NCI-H446 (cell line): ENCODE measurements around the gene DNM3.
A peak's percentile ranks its signal among the peaks of the same experiment; 100 is the strongest.

Experiments used
- DNase-seq, 2 experiments: peaks; one replicate each; lab custom pipeline; 2025; lab: John Stamatoyannopoulos, UW

DNM3 gene

GRCh38 chr1:171817511-171818265 is 23.6 kb upstream of the DNM3 start:
- peak; percentile 0 to 23 for DNase-seq

DNA sequence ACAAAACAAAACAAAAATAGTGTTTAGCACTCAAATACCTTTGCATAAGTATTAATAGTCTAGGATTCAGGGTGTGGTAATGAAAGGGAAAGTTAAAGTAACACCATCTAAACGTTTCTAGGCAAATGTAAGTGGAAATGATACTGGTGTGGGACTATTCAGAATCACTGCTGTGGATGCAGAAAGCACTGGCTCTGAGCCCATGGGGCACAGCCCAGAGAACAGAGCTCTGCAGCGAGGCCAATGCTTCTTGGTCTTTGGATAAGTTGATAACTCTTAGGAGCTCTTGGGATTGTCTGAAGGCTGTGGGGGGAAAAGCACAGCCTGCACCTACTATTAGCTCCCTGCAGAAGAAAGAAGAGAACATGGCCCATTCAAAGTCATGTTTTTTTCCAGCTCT is 21.4 kb upstream of the DNM3 start:
- DNase-seq: no peak

GRCh38 chr1:171826973-171827372 is 14.3 kb upstream of the DNM3 start:
- DNase-seq: no peak

- no peak for DNase-seq
Observed at GRCh38 chr1:171828794-171829193, 12.5 kb upstream of the DNM3 start.

GRCh38 chr1:171833091-171833825 is 8.0 kb upstream of the DNM3 start:
- no peak for DNase-seq

- DNase-seq: no peak
Observed at GRCh38 chr1:171834821-171835220, 6.5 kb upstream of the DNM3 start.

- DNase-seq: no peak
Observed at GRCh38 chr1:171835891-171836290, 5.4 kb upstream of the DNM3 start.

GRCh38 chr1:171841931-171842761 is 848 bp downstream of the DNM3 start:
- no peak for DNase-seq

DNA sequence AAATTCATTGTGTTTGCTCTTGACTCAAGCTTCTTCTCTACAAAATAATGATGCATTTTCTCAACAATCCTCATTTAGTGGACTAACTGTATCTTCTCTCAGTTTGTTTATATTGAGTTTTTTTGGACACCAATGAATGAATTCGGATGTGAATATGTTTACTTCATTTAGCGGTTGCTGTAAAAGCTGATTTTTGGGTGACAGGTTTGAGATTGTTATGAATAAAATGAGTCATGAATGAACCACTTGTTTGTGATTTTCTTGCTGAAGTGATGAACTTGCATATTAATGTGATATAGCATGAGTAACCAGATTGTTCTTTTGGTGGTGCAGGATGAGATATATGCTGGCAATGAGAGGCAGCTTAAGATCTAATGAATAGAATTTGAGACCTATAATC is 3.1 kb downstream of the DNM3 start:
- no peak for DNase-seq

DNA sequence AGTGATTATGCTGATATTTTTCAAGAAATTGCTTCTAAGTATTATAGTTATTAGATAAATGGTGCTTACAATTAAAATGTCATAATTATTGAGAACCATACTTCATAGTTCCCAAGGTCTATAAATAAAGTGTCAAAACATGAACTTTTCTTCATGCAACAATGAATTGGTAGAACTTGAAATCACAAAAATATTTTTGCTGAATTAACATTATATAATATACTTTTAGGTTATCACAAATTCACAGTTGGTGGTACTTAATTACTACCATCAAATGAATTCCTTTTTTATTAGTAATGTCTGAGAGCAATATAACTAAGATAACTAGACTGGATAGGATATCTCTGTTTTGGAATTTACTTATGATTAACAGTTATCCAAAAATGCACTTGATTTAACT is 4.7 kb downstream of the DNM3 start:
- no peak for DNase-seq

GRCh38 chr1:171849245-171849898 is 8.1 kb downstream of the DNM3 start:
- no peak for DNase-seq

GRCh38 chr1:171850651-171851350 is 9.5 kb downstream of the DNM3 start:
- DNase-seq: no peak

DNA sequence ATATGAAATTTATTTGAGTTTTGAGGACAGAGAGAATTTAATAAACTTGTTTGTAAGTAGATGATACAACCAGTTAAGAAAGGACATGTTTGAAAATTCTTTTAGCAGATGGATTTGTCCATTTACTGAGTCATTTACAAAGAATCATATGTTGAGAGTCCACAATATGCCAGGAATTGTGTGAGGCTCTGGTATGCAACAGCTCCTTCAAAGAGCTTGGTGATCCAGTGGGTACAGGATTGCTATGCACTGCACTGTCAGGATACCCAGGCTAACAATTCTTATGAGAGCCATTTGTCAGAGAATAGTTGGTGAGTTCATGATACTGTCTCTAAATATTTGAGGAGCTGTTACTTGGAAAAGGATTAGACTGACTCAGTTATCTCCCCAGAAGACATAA is 11.0 kb downstream of the DNM3 start:
- DNase-seq: no peak

DNA sequence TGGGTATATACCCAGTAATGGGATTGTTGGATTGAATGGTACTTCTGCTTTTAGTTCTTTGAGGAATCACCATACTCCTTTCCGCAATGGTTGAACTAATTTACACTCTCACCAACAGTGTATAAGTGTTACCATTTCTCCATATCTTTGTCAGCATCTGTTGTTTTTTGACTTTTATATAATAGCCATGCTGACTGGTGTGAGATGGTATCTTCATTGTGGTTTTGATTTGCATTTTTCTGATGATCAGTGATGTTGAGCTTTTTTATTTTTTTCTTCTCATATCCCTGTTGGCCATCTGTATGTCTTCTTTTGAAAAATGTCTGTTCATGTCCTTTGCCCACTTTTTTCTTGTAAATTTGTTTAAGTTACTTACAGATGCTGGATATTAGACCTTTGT is 14.1 kb downstream of the DNM3 start:
- DNase-seq: no peak

DNA sequence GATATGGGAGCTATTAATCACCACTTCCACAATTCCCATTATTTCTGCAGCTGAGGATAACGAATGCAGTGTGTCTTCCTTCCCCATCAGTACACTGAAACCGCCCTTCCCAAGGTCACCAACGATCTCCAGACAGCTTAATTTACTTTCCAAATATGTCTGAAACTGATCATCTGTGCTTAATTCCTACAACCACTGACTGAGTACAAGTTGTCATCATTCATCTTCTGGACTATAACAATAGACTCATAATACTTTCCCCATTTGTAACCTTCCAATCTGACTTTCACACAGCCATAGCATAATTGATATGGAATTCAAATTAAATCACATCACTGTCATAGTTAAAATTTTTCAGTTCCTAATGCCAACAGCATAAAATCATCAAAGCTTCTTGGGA is 17.4 kb downstream of the DNM3 start:
- no peak for DNase-seq

GRCh38 chr1:171860696-171861095 is 19.4 kb downstream of the DNM3 start:
- DNase-seq: no peak

- no peak for DNase-seq
Observed at GRCh38 chr1:171863531-171863930, 22.2 kb downstream of the DNM3 start.

DNA sequence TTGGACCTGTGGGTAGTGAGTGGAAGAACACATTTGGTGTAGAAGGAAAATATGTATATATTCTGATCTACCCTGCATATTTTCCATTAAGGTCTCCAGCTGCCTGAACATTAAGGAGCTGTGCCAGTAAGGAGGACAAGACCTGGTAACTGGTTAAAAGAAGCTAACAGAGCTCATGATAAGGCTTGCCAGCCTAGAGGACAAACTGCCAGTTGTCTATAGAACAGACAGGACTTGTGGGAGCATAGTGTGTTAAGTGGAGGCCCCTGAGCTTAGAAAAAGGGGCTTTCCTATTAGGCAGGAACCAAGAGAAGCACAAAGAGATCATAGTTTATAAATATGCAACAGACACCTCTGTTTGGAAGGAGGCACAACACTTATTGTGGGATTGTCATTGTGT is 23.0 kb downstream of the DNM3 start:
- no peak for DNase-seq

DNA sequence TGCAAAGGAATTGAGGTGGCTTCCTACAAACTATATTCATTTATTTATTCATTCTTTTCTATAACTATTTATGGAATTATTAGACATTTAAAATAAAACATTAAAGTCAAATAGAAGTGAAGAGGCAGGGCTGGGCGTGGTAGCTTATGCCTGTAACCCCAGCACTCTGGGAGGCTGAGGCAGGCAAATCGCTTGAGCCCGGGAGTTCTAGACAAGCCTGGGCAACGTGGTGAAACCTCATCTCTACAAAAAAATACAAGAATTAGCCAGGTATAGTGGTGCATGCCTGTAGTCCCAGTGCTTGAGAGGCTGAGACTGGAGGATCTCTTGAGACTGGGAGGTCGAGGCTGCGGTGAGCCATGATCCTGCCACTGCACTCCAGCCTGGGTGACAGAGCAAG is 23.8 kb downstream of the DNM3 start:
- no peak for DNase-seq

- DNase-seq: no peak
Observed at GRCh38 chr1:171867236-171867635, 25.9 kb downstream of the DNM3 start.

- no peak for DNase-seq
Observed at GRCh38 chr1:171868217-171868803, 27.0 kb downstream of the DNM3 start.
